IMR-90 (cell line): ENCODE results near the gene BRWD1. TPM values are rescaled to one million over a fixed set of nuclear protein-coding genes. Genes with fewer than 3 reads are reported as not detected.

Source experiments
- ATAC-seq: fragments of 200-7000 bp; cut with Tn5 transposase; 2 replicates; pipeline ENCODE4 v1.9.1; 2020; ENCODE audit warnings: low read depth, mild to moderate bottlenecking, moderate library complexity
- BruUV-seq: library from RNA; stranded (reverse); fragments of 400-500 nt; replicated peaks from 2 replicates; lab custom pipeline; 2021; lab: Mats Ljungman, UMichigan
- CTCF ChIA-PET: fragments of 300-600 bp; formaldehyde crosslinking; extraction: SDS; loops from one replicate; lab custom pipeline; 2021; ENCODE audit warnings: antibody characterized with exemption; lab: Yijun Ruan, JAX
- POLR2A ChIA-PET: fragments of 300-600 bp; sonication (Branson Sonifier 250); formaldehyde crosslinking; loops from one replicate; lab custom pipeline; 2022; ENCODE audit warnings: antibody characterized with exemption; ENCODE audit not compliant: unreplicated experiment; lab: Charles Lee
- DNase-seq: peaks from one replicate; pipeline ENCODE4 v3.0.0; 2013
- H2AFZ ChIP-seq: replicated peaks from 2 replicates; pipeline ENCODE3; 2013; ENCODE audit warnings: low read length, mild to moderate bottlenecking; ENCODE audit not compliant: poor library complexity
- H2AK5ac ChIP-seq: 2 replicates; pipeline ENCODE4 v1.6.1; 2013; ENCODE audit warnings: low read depth, low read length, inconsistent platforms
- H2AK9ac ChIP-seq: replicated peaks from 2 replicates; pipeline ENCODE3; 2013; ENCODE audit warnings: mild to moderate bottlenecking, low read depth, low read length, moderate library complexity; ENCODE audit not compliant: poor library complexity
- H2BK120ac ChIP-seq: 2 replicates; pipeline ENCODE4 v1.6.1; 2013; ENCODE audit warnings: low read depth, low read length, inconsistent platforms
- H2BK15ac ChIP-seq: 3 replicates; pipeline ENCODE4 v1.6.1; 2013; ENCODE audit warnings: low read depth, low read length, inconsistent platforms
- H2BK20ac ChIP-seq: 2 replicates; pipeline ENCODE4 v1.6.1; 2013; ENCODE audit warnings: low read depth, mild to moderate bottlenecking, inconsistent platforms, low read length, moderate library complexity
- H2BK5ac ChIP-seq: 2 replicates; pipeline ENCODE4 v1.6.1; 2013; ENCODE audit warnings: mild to moderate bottlenecking, low read depth, low read length, inconsistent platforms; ENCODE audit not compliant: poor library complexity, severe bottlenecking
- H3K14ac ChIP-seq: replicated peaks from 2 replicates; pipeline ENCODE4 v1.6.1; 2013; ENCODE audit warnings: low read depth, low read length, inconsistent platforms
- H3K18ac ChIP-seq: 2 replicates; pipeline ENCODE4 v1.6.1; 2013; ENCODE audit warnings: low read depth, low read length, control low read depth
- H3K23ac ChIP-seq: 2 replicates; pipeline ENCODE4 v1.6.1; 2013; ENCODE audit warnings: low read depth, low read length, inconsistent platforms
- H3K27ac ChIP-seq: 2 replicates; pipeline ENCODE4 v1.5.1; 2013; ENCODE audit warnings: mild to moderate bottlenecking, control low read depth, low read length; ENCODE audit not compliant: insufficient read depth
- H3K27me3 ChIP-seq: 2 replicates; pipeline ENCODE4 v1.6.1; 2013; ENCODE audit warnings: low read length; ENCODE audit not compliant: control insufficient read depth, insufficient read depth
- H3K36me3 ChIP-seq: 2 replicates; pipeline ENCODE4 v1.6.1; 2013; ENCODE audit warnings: low read length, mixed read lengths; ENCODE audit not compliant: control insufficient read depth, insufficient read depth
- H3K4ac ChIP-seq: 2 replicates; pipeline ENCODE4 v1.6.1; 2013; ENCODE audit warnings: low read depth, low read length, inconsistent platforms
- H3K4me1 ChIP-seq: 2 replicates; pipeline ENCODE4 v1.6.1; 2013; ENCODE audit warnings: low read length, mixed read lengths; ENCODE audit not compliant: control insufficient read depth, insufficient read depth
- H3K4me2 ChIP-seq: 2 replicates; pipeline ENCODE4 v1.6.1; 2013; ENCODE audit warnings: low read depth, mild to moderate bottlenecking, control low read depth, low read length, moderate library complexity
- H3K4me3 ChIP-seq: 2 replicates; pipeline ENCODE4 v1.5.1; 2013; ENCODE audit warnings: low read depth, mild to moderate bottlenecking, control low read depth, low read length, moderate library complexity; ENCODE audit not compliant: insufficient read depth
- H3K56ac ChIP-seq: 2 replicates; pipeline ENCODE4 v1.6.1; 2013; ENCODE audit warnings: low read length, inconsistent platforms; ENCODE audit not compliant: insufficient read depth; ENCODE audit errors: extremely low read depth
- H3K79me1 ChIP-seq, 2 experiments: 2 replicates each; pipeline ENCODE4 v1.6.1; 2013; ENCODE audit warnings: low read length in 2 of 2, inconsistent platforms in 1 of 2, low read depth in 1 of 2
- H3K9ac ChIP-seq: 2 replicates; pipeline ENCODE4 v1.6.1; 2013; ENCODE audit warnings: low read depth, low read length, control low read depth
- H3K9me1 ChIP-seq: 2 replicates; pipeline ENCODE4 v1.6.1; 2013; ENCODE audit warnings: low read length, inconsistent platforms; ENCODE audit not compliant: insufficient read depth
- H3K9me3 ChIP-seq: 2 replicates; pipeline ENCODE4 v1.6.1; 2013; ENCODE audit warnings: low read length; ENCODE audit not compliant: control insufficient read depth, insufficient read depth
- H4K20me1 ChIP-seq: 2 replicates; pipeline ENCODE4 v1.6.1; 2013; ENCODE audit warnings: low read length, inconsistent platforms; ENCODE audit not compliant: insufficient read depth
- H4K5ac ChIP-seq: 2 replicates; pipeline ENCODE4 v1.6.1; 2013; ENCODE audit warnings: mild to moderate bottlenecking, low read depth, low read length, control low read depth
- H4K8ac ChIP-seq, 2 experiments: 2 replicates each; pipeline ENCODE4 v1.6.1; 2013; ENCODE audit warnings: low read depth in 2 of 2, low read length in 2 of 2, control low read depth in 1 of 2, inconsistent platforms in 1 of 2
- H4K91ac ChIP-seq: 2 replicates; pipeline ENCODE4 v1.6.1; 2013; ENCODE audit warnings: low read depth, low read length, inconsistent platforms; ENCODE audit not compliant: insufficient read depth
- CEBPB ChIP-seq: IDR thresholded peaks from 2 replicates; pipeline ENCODE4 v1.6.1; 2012; ENCODE audit warnings: low read depth, low read length, improper control_type of control experiment
- CHD1 ChIP-seq: IDR thresholded peaks from 2 replicates; pipeline ENCODE4 v1.6.1; 2012; ENCODE audit warnings: low read depth, low read length, improper control_type of control experiment
- FOS ChIP-seq: fragments of 150-350 bp; IDR thresholded peaks from 2 replicates; pipeline ENCODE4 v1.6.1; 2016; ENCODE audit warnings: low read depth, low read length
- POLR2A ChIP-seq: IDR thresholded peaks from 2 replicates; pipeline ENCODE4 v1.6.1; 2012; ENCODE audit warnings: mild to moderate bottlenecking, low read depth, low read length
- RCOR1 ChIP-seq: IDR thresholded peaks from 2 replicates; pipeline ENCODE4 v1.6.1; 2012; ENCODE audit warnings: mild to moderate bottlenecking, low read length, improper control_type of control experiment; ENCODE audit not compliant: insufficient replicate concordance
- RFX5 ChIP-seq: IDR thresholded peaks from 2 replicates; pipeline ENCODE4 v1.8.0; 2012; ENCODE audit warnings: low read depth, mild to moderate bottlenecking, low read length, moderate library complexity
- SMC3 ChIP-seq: fragments of 150-350 bp; IDR thresholded peaks from 2 replicates; pipeline ENCODE4 v1.6.1; 2016; ENCODE audit warnings: low read depth, mild to moderate bottlenecking, antibody characterized with exemption, low read length, moderate library complexity
- USF2 ChIP-seq: fragments of 150-350 bp; IDR thresholded peaks from 2 replicates; pipeline ENCODE4 v1.6.1; 2017; ENCODE audit warnings: mild to moderate bottlenecking, antibody characterized with exemption, low read length, low read depth
- WGBS, 2 experiments: methylation state at CpG; one replicate each; pipeline versions ENCODE4 v1.1.5 to v1.1.7; 2013; ENCODE audit warnings: missing lambda C conversion rate in 2 of 2; ENCODE audit not compliant: insufficient read length in 1 of 2; ENCODE audit errors: extremely low coverage in 2 of 2; 5-methylcytosine and 5-hydroxymethylcytosine counted together
- dilution Hi-C: fragments of 300-500 bp; cut with HindIII; formaldehyde crosslinking; loops from one replicate; pipeline ENCODE4 v1.14.3; 2018; ENCODE audit warnings: low sequenced_read_pairs; ENCODE audit not compliant: unreplicated experiment
- in situ Hi-C: fragments of 300-500 bp; cut with MboI; formaldehyde crosslinking; loops from 3 replicates; pipeline ENCODE4 v1.14.3; 2019; ENCODE audit warnings: low sequenced_read_pairs, inconsistent platforms, mixed read lengths
- intact Hi-C: fragments of 100-400 bp; cut with micrococcal nuclease; formaldehyde crosslinking; loops from 2 replicates; pipeline ENCODE4 v1.10.0; 2022
- polyA plus RNA-seq, 3 experiments: library from polyadenylated mRNA; depleted of rRNA; stranded (reverse); fragments of >200 nt; gene quantifications; 2 replicates each; pipeline ENCODE4 v1.2.3, GENCODE V29; 2012; ENCODE audit warnings: low replicate concordance in 1 of 3
- total RNA-seq: library from RNA; depleted of rRNA; stranded (reverse); fragments of >200 nt; gene quantifications from 2 replicates; pipeline ENCODE4 v1.2.3, GENCODE V29; 2012

Gene BRWD1
- total and polyA plus RNA-seq, 2 of the 4 experiments (the other 2 are of a cell fraction) = 6.7 to 28.7 TPM

GRCh38 chr21:39150316-39150715, 163.1 kb downstream of the BRWD1 start:
- BruUV-seq = no TSS peak
- no peak overlapping the region for H3K4me3 ChIP-seq
- H3K18ac ChIP-seq = no peak overlapping the region
- no peak overlapping the region for H2BK5ac ChIP-seq
- H3K36me3 ChIP-seq = no peaks in the 10 kb centered on the region
- WGBS, 2 experiments = no CpG with 5 or more reads among the region's 6 CpGs
- H2AK5ac ChIP-seq = no peak overlapping the region
- TF ChIP-seq CEBPB (no peak), POLR2A (no peak), FOS (no peak), RFX5 (no peak), RCOR1 (no peak), CHD1 (no peak), SMC3 (no peak), USF2 (no peak)
- H2BK15ac ChIP-seq = no peak overlapping the region
- H2BK20ac ChIP-seq = no peak overlapping the region
- H3K56ac ChIP-seq = no peak overlapping the region
- no peak overlapping the region for H2AK9ac ChIP-seq
- no peak overlapping the region for H3K27ac ChIP-seq
- H3K4ac ChIP-seq = no peak overlapping the region
- H2BK120ac ChIP-seq = no peak overlapping the region
- H4K8ac ChIP-seq = no peak overlapping the region
- H4K91ac ChIP-seq = no peak overlapping the region
- no peak overlapping the region for H3K4me2 ChIP-seq
- in situ Hi-C loops = loop anchor here (25.0 kb wide), 1 partner anchor 763 kb away; no protein-coding TSS in a partner anchor
- no peak overlapping the region for H2AFZ ChIP-seq
- H3K9me1 ChIP-seq = peaks cover 3% of the 10 kb centered on the region; the same call in 1 of the 2 replicates
- no peaks in the 10 kb centered on the region for H3K4me1 ChIP-seq
- no peak for DNase-seq
- ChIA-PET CTCF (interaction anchor here (0.8 kb wide), 1 partner anchor 13 kb away, joined by 5 read pairs; no protein-coding TSS in a partner anchor), POLR2A (no interaction called here)
- H3K27me3 ChIP-seq = peaks cover 18% of the 10 kb centered on the region
- dilution Hi-C loops = no loop called here
- no peak overlapping the region for H4K5ac ChIP-seq
- no peaks in the 10 kb centered on the region for H3K79me1 ChIP-seq
- no peaks in the 10 kb centered on the region; the same call in 1 of the 2 replicates for H3K9me3 ChIP-seq
- no peak overlapping the region for H3K9ac ChIP-seq
- ATAC-seq = no peak
- intact Hi-C loops = no loop called here
- H3K23ac ChIP-seq = no peak overlapping the region
- H4K20me1 ChIP-seq = no peaks in the 10 kb centered on the region
- no peak overlapping the region for H3K14ac ChIP-seq
